Measurements from ENCODE around the gene CNDP2. TPM values are rescaled to one million over a fixed set of nuclear protein-coding genes. Genes with fewer than 3 reads are reported as not detected.

Gene CNDP2
- total RNA-seq, 1 experiment from 2014 or later: 75.3 TPM

- no peaks in the 10 kb centered on the region for H3K27me3 ChIP-seq (replicated peaks; ENCODE audit: insufficient read depth, low read depth, low read length, poor library complexity)
- H3K27ac ChIP-seq (ENCODE audit: low read depth, low read length, poor library complexity, severe bottlenecking): no peak overlapping the region
- intact Hi-C loops (cut with micrococcal nuclease; ENCODE audit: unreplicated experiment): no loop called here
- BruUV-seq (replicated peaks): no TSS peak
- H3K9me3 ChIP-seq (ENCODE audit: low read depth, low read length, poor library complexity, severe bottlenecking): no peaks in the 10 kb centered on the region
- no peak for TF ChIP-seq EZH2 (IDR thresholded peaks at IDR 0.05; ENCODE audit: borderline replicate concordance, low read depth, low read length, poor library complexity, severe bottlenecking)
- no peak for TF ChIP-seq CTCF (conservative IDR thresholded peaks at IDR 0.05; ENCODE audit: low read depth, low read length)
- CTCF ChIA-PET: no interaction called here
- POLR2A ChIA-PET (ENCODE audit: low non-redundant PET): no interaction called here
- no peak for DNase-seq (ENCODE audit: low spot score)
- H3K36me3 ChIP-seq (ENCODE audit: insufficient read depth, low read length, poor library complexity, severe bottlenecking): peaks cover 3% of the 10 kb centered on the region
- no peak overlapping the region for H3K4me3 ChIP-seq (ENCODE audit: low read depth, low read length, poor library complexity, severe bottlenecking)
- H3K4me1 ChIP-seq (ENCODE audit: insufficient read depth, low read length, poor library complexity, severe bottlenecking): no peaks in the 10 kb centered on the region
Observed at GRCh38 chr18:74513149-74513882, 17.2 kb downstream of the CNDP2 start.

- Histone ChIP-seq H3K4me3 (ENCODE audit: low read depth, low read length, poor library complexity, severe bottlenecking) (no peak overlapping the region), H3K27ac (ENCODE audit: low read depth, low read length, poor library complexity, severe bottlenecking) (no peak overlapping the region), H3K36me3 (ENCODE audit: insufficient read depth, low read length, poor library complexity, severe bottlenecking) (peaks cover 3% of the 10 kb centered on the region), H3K27me3 (replicated peaks; ENCODE audit: insufficient read depth, low read depth, low read length, poor library complexity) (no peaks in the 10 kb centered on the region), H3K9me3 (ENCODE audit: low read depth, low read length, poor library complexity, severe bottlenecking) (no peaks in the 10 kb centered on the region), H3K4me1 (ENCODE audit: insufficient read depth, low read length, poor library complexity, severe bottlenecking) (no peaks in the 10 kb centered on the region)
- ChIA-PET POLR2A (ENCODE audit: low non-redundant PET) (no interaction called here), CTCF (no interaction called here)
- no TSS peak for BruUV-seq (replicated peaks)
- intact Hi-C loops (cut with micrococcal nuclease; ENCODE audit: unreplicated experiment): no loop called here
- no peak for DNase-seq (ENCODE audit: low spot score)
- TF ChIP-seq CTCF (conservative IDR thresholded peaks at IDR 0.05; ENCODE audit: low read depth, low read length) (no peak), EZH2 (IDR thresholded peaks at IDR 0.05; ENCODE audit: borderline replicate concordance, low read depth, low read length, poor library complexity, severe bottlenecking) (no peak)
Observed at GRCh38 chr18:74513883-74514205, 17.7 kb downstream of the CNDP2 start.

- H3K27ac ChIP-seq (ENCODE audit: low read depth, low read length, poor library complexity, severe bottlenecking): no peak overlapping the region
- no peak for DNase-seq (ENCODE audit: low spot score)
- POLR2A ChIA-PET (ENCODE audit: low non-redundant PET): no interaction called here
- H3K36me3 ChIP-seq (ENCODE audit: insufficient read depth, low read length, poor library complexity, severe bottlenecking): no peaks in the 10 kb centered on the region
- H3K27me3 ChIP-seq (replicated peaks; ENCODE audit: insufficient read depth, low read depth, low read length, poor library complexity): no peaks in the 10 kb centered on the region
- CTCF ChIA-PET: no interaction called here
- BruUV-seq (replicated peaks): no TSS peak
- H3K4me3 ChIP-seq (ENCODE audit: low read depth, low read length, poor library complexity, severe bottlenecking): no peak overlapping the region
- TF ChIP-seq CTCF (conservative IDR thresholded peaks at IDR 0.05; ENCODE audit: low read depth, low read length) (no peak), EZH2 (IDR thresholded peaks at IDR 0.05; ENCODE audit: borderline replicate concordance, low read depth, low read length, poor library complexity, severe bottlenecking) (no peak)
- H3K4me1 ChIP-seq (ENCODE audit: insufficient read depth, low read length, poor library complexity, severe bottlenecking): no peaks in the 10 kb centered on the region
- intact Hi-C loops (cut with micrococcal nuclease; ENCODE audit: unreplicated experiment): no loop called here
- no peaks in the 10 kb centered on the region for H3K9me3 ChIP-seq (ENCODE audit: low read depth, low read length, poor library complexity, severe bottlenecking)
Observed at GRCh38 chr18:74514860-74515495, 18.8 kb downstream of the CNDP2 start.

Data from A673 (cell line).